PC-9 (cell line): ENCODE results near the gene SELE.

ENCODE experiments used
- EZH2 ChIP-seq: fragments of 200-600 bp; sonication (generic); IDR thresholded peaks from 2 replicates; pipeline ENCODE4 v1.8.0; 2017; ENCODE audit warnings: antibody characterized with exemption, low read depth
- TF ChIP-seq, protein P1 (sequence below): fragments of 200-600 bp; sonication (generic); conservative IDR thresholded peaks from 2 replicates; pipeline ENCODE4 v1.6.1; 2017; ENCODE audit warnings: mixed run types, antibody characterized with exemption, mild to moderate bottlenecking, moderate library complexity

GRCh38 chr1:169724168-169724567 is 9.7 kb downstream of the SELE start:
- TF ChIP-seq, protein P1, sequence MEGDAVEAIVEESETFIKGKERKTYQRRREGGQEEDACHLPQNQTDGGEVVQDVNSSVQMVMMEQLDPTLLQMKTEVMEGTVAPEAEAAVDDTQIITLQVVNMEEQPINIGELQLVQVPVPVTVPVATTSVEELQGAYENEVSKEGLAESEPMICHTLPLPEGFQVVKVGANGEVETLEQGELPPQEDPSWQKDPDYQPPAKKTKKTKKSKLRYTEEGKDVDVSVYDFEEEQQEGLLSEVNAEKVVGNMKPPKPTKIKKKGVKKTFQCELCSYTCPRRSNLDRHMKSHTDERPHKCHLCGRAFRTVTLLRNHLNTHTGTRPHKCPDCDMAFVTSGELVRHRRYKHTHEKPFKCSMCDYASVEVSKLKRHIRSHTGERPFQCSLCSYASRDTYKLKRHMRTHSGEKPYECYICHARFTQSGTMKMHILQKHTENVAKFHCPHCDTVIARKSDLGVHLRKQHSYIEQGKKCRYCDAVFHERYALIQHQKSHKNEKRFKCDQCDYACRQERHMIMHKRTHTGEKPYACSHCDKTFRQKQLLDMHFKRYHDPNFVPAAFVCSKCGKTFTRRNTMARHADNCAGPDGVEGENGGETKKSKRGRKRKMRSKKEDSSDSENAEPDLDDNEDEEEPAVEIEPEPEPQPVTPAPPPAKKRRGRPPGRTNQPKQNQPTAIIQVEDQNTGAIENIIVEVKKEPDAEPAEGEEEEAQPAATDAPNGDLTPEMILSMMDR = no peak
- TF ChIP-seq EZH2 = no peak
